Measurements from ENCODE around the gene USP13. TPM values are rescaled to one million over a fixed set of nuclear protein-coding genes. Genes with fewer than 3 reads are reported as not detected.

Gene USP13
- total and polyA plus RNA-seq, 10 of the 15 experiments (the other 5 are each of a cell fraction or from before 2014, with no cell fraction given), result 3.2 to 20.8 (median 9.0) TPM

DNA sequence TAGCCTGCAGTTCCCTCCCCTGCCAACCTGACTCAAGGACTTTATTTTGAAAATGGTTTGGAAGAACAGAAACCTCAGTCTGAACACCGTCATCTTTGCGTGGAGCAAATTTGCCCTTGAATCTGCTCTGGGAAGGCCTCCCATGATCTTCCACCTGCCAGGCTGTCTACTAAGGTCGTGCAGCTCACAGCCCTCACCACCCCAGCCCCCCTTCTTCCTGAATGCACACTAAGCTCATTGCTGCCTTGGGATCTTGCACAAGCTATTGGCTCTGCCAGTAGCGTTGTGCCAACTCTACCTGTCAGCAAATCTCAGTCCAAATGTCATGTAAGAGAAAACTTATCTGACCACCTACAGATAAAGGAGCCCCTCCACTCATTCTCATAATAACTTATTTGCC is 141.5 kb downstream of the USP13 start:
- no peak for ATAC-seq

More for the DNA sequence above, 141.5 kb downstream of the USP13 start:
- Histone ChIP-seq H3K9me3 (replicated peaks; ENCODE audit: control insufficient read depth, insufficient read depth, low read length) (no peaks in the 10 kb centered on the region), H4K20me1 (ENCODE audit: control insufficient read depth, insufficient read depth) (no peaks in the 10 kb centered on the region), H3K4me1 (ENCODE audit: control insufficient read depth, insufficient read depth, low read length) (no peaks in the 10 kb centered on the region), H3K79me2 (ENCODE audit: control insufficient read depth, insufficient read depth, low read length) (no peaks in the 10 kb centered on the region), H3K9ac (ENCODE audit: control insufficient read depth, insufficient read depth, low read length) (no peak overlapping the region), H3K4me2 (ENCODE audit: control insufficient read depth, insufficient read depth) (no peak overlapping the region), H3K36me3 (ENCODE audit: control insufficient read depth in 2 of 2, insufficient read depth in 2 of 2, low read length in 1 of 2) (no peaks in the 10 kb centered on the region), H3K4me3 (no peak overlapping the region), H3K27me3 (replicated peaks in 1 of 2; ENCODE audit: control insufficient read depth in 2 of 2, insufficient read depth in 2 of 2, low read length in 1 of 2) (no peaks in the 10 kb centered on the region), H3K27ac (ENCODE audit: control insufficient read depth, insufficient read depth) (no peak overlapping the region), H2AFZ (ENCODE audit: control insufficient read depth, low read depth, low read length) (no peak overlapping the region)
- DNase-seq (ENCODE audit: low read depth, low spot score), result no peak
- TF ChIP-seq FOS (IDR thresholded peaks at IDR 0.05; ENCODE audit: borderline replicate concordance, extremely low read depth, insufficient read length) (no peak), POU2F2 (IDR thresholded peaks at IDR 0.05; ENCODE audit: borderline replicate concordance, low read depth, low read length) (no peak), YY1 (IDR thresholded peaks at IDR 0.05; ENCODE audit: low read depth, low read length) (no peak), SMAD5 (IDR thresholded peaks at IDR 0.05; ENCODE audit: low read depth) (no peak), STAT1 (conservative IDR thresholded peaks at IDR 0.05) (no peak), PAX8 (IDR thresholded peaks at IDR 0.05) (no peak), MEF2A (IDR thresholded peaks at IDR 0.05; ENCODE audit: insufficient read depth, low read depth, low read length) (no peak)
- TF ChIP-seq, protein P1, sequence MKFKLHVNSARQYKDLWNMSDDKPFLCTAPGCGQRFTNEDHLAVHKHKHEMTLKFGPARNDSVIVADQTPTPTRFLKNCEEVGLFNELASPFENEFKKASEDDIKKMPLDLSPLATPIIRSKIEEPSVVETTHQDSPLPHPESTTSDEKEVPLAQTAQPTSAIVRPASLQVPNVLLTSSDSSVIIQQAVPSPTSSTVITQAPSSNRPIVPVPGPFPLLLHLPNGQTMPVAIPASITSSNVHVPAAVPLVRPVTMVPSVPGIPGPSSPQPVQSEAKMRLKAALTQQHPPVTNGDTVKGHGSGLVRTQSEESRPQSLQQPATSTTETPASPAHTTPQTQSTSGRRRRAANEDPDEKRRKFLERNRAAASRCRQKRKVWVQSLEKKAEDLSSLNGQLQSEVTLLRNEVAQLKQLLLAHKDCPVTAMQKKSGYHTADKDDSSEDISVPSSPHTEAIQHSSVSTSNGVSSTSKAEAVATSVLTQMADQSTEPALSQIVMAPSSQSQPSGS (IDR thresholded peaks at IDR 0.05; ENCODE audit: low read length), result no peak
- TF ChIP-seq, protein P2, sequence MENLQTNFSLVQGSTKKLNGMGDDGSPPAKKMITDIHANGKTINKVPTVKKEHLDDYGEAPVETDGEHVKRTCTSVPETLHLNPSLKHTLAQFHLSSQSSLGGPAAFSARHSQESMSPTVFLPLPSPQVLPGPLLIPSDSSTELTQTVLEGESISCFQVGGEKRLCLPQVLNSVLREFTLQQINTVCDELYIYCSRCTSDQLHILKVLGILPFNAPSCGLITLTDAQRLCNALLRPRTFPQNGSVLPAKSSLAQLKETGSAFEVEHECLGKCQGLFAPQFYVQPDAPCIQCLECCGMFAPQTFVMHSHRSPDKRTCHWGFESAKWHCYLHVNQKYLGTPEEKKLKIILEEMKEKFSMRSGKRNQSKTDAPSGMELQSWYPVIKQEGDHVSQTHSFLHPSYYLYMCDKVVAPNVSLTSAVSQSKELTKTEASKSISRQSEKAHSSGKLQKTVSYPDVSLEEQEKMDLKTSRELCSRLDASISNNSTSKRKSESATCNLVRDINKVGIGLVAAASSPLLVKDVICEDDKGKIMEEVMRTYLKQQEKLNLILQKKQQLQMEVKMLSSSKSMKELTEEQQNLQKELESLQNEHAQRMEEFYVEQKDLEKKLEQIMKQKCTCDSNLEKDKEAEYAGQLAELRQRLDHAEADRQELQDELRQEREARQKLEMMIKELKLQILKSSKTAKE (IDR thresholded peaks at IDR 0.05; ENCODE audit: low read depth, poor library complexity, severe bottlenecking), result no peak
- RAD21 ChIA-PET (ENCODE audit: unreplicated experiment), result no interaction called here
- FAIRE-seq, result no peak
- 66% methylated on average over 4 of the region's 4 CpGs for WGBS (ENCODE audit: insufficient coverage, insufficient replicate concordance, low lambda C conversion rate, missing lambda C conversion rate)
- intact Hi-C loops (cut with micrococcal nuclease; ENCODE audit: unreplicated experiment), result no loop called here
- no TSS peak for BruUV-seq (replicated peaks)
- POLR2A ChIA-PET, result no interaction called here
- SMC1A ChIA-PET (ENCODE audit: uncharacterized antibody, unreplicated experiment), result interaction anchor here (0.6 to 1.2 kb wide), 2 partner anchors 17 to 876 kb away, joined by 3 read pairs; no protein-coding TSS in a partner anchor
- in situ Hi-C loops (cut with MboI), result no loop called here
- CTCF ChIA-PET, result interaction anchor here (1.1 to 2.6 kb wide), 2 partner anchors 9 to 17 kb away, joined by 4 to 10 read pairs; no protein-coding TSS in a partner anchor
